Measurements from ENCODE around the gene RGS7.
"Not testable (repeated sequence)": the region's sequence is repeated elsewhere in the genome, so short reads cannot be mapped to it uniquely, and the experiment has no call there.

The RGS7 gene

GRCh38 chr1:241235256-241235897 lies 121.6 kb downstream of the RGS7 start:
- Mint-ChIP-seq H3K27ac (no peak overlapping the region), H3K9me3 (peaks cover 12 to 18% of the 10 kb centered on the region in 2 donors), H3K4me1 (ENCODE audit: low read depth in 2 of 2) (no peaks in the 10 kb centered on the region), H3K36me3 (ENCODE audit: insufficient read depth) (no peaks in the 10 kb centered on the region), H3K27me3 (no peaks in the 10 kb centered on the region), H3K4me3 (no peak overlapping the region)
- ATAC-seq (replicated peaks) (no peak), DNase-seq (no peak)

- H3K27ac Mint-ChIP-seq: no peak overlapping the region
- no peak for ATAC-seq (replicated peaks)
- no peak overlapping the region for H3K4me3 Mint-ChIP-seq
- no peaks in the 10 kb centered on the region for H3K27me3 Mint-ChIP-seq
- no peak for DNase-seq
- peaks cover 8 to 10% of the 10 kb centered on the region in 2 donors for H3K9me3 Mint-ChIP-seq
- no peaks in the 10 kb centered on the region for H3K4me1 Mint-ChIP-seq (ENCODE audit: low read depth in 2 of 2)
- H3K36me3 Mint-ChIP-seq (ENCODE audit: insufficient read depth): no peaks in the 10 kb centered on the region
Observed at GRCh38 chr1:241229711-241230110, 127.3 kb downstream of the RGS7 start.

- Mint-ChIP-seq H3K27ac (no peak overlapping the region), H3K9me3 (peaks cover 5 to 6% of the 10 kb centered on the region in 2 donors), H3K4me3 (no peak overlapping the region), H3K4me1 (ENCODE audit: low read depth in 2 of 2) (no peaks in the 10 kb centered on the region), H3K27me3 (no peaks in the 10 kb centered on the region), H3K36me3 (ENCODE audit: insufficient read depth) (no peaks in the 10 kb centered on the region)
- ATAC-seq (replicated peaks) (no peak), DNase-seq (no peak)
Observed at GRCh38 chr1:241229216-241229615, 127.8 kb downstream of the RGS7 start.

GRCh38 chr1:241228339-241228738 lies 128.7 kb downstream of the RGS7 start:
- Mint-ChIP-seq H3K9me3 (peaks cover 3 to 5% of the 10 kb centered on the region in 2 donors), H3K27me3 (no peaks in the 10 kb centered on the region), H3K4me3 (no peak overlapping the region), H3K36me3 (ENCODE audit: insufficient read depth) (no peaks in the 10 kb centered on the region), H3K4me1 (ENCODE audit: low read depth in 2 of 2) (no peaks in the 10 kb centered on the region), H3K27ac (no peak overlapping the region)
- ATAC-seq (replicated peaks): no peak
- no peak for DNase-seq

- H3K4me3 Mint-ChIP-seq: no peak overlapping the region
- H3K36me3 Mint-ChIP-seq (ENCODE audit: insufficient read depth): no peaks in the 10 kb centered on the region
- H3K27me3 Mint-ChIP-seq: no peaks in the 10 kb centered on the region
- no peak overlapping the region for H3K27ac Mint-ChIP-seq
- no peaks in the 10 kb centered on the region for H3K4me1 Mint-ChIP-seq (ENCODE audit: low read depth in 2 of 2)
- ATAC-seq (replicated peaks) (no peak), DNase-seq (no peak)
- H3K9me3 Mint-ChIP-seq: peaks cover 7 to 10% of the 10 kb centered on the region in 2 donors
Observed at GRCh38 chr1:241225741-241226140, 131.3 kb downstream of the RGS7 start.

- not testable (repeated sequence) for ATAC-seq (replicated peaks); H3K4me1 Mint-ChIP-seq (ENCODE audit: low read depth in 2 of 2); DNase-seq; H3K27ac Mint-ChIP-seq; H3K36me3 Mint-ChIP-seq (ENCODE audit: insufficient read depth); H3K27me3 Mint-ChIP-seq; H3K4me3 Mint-ChIP-seq
- H3K9me3 Mint-ChIP-seq: peaks cover 7 to 12% of the 10 kb centered on the region in 2 donors
Observed at GRCh38 chr1:241224189-241224588, 132.8 kb downstream of the RGS7 start.

GRCh38 chr1:241222813-241223212 lies 134.2 kb downstream of the RGS7 start:
- not testable (repeated sequence) for H3K36me3 Mint-ChIP-seq (ENCODE audit: insufficient read depth); H3K4me3 Mint-ChIP-seq; H3K27ac Mint-ChIP-seq; DNase-seq; H3K4me1 Mint-ChIP-seq (ENCODE audit: low read depth in 2 of 2); ATAC-seq (replicated peaks); H3K27me3 Mint-ChIP-seq; H3K9me3 Mint-ChIP-seq

GRCh38 chr1:241221319-241221718 lies 135.7 kb downstream of the RGS7 start:
- ATAC-seq (replicated peaks): no peak
- no peak for DNase-seq
- Mint-ChIP-seq H3K27me3 (no peaks in the 10 kb centered on the region), H3K4me3 (no peak overlapping the region), H3K36me3 (ENCODE audit: insufficient read depth) (no peaks in the 10 kb centered on the region), H3K9me3 (peaks cover 7 to 8% of the 10 kb centered on the region in 2 donors), H3K27ac (no peak overlapping the region), H3K4me1 (ENCODE audit: low read depth in 2 of 2) (no peaks in the 10 kb centered on the region)

- not testable (repeated sequence) for ATAC-seq (replicated peaks); H3K27ac Mint-ChIP-seq; DNase-seq; H3K9me3 Mint-ChIP-seq; H3K4me1 Mint-ChIP-seq (ENCODE audit: low read depth in 2 of 2); H3K36me3 Mint-ChIP-seq (ENCODE audit: insufficient read depth); H3K27me3 Mint-ChIP-seq; H3K4me3 Mint-ChIP-seq
Observed at GRCh38 chr1:241220913-241221312, 136.1 kb downstream of the RGS7 start.

GRCh38 chr1:241219449-241219848 lies 137.6 kb downstream of the RGS7 start:
- DNase-seq (no peak), ATAC-seq (replicated peaks) (no peak)
- H3K4me3 Mint-ChIP-seq: no peak overlapping the region
- H3K27ac Mint-ChIP-seq: no peak overlapping the region
- no peaks in the 10 kb centered on the region for H3K27me3 Mint-ChIP-seq
- H3K4me1 Mint-ChIP-seq (ENCODE audit: low read depth in 2 of 2): no peaks in the 10 kb centered on the region
- H3K9me3 Mint-ChIP-seq: peaks cover 7 to 10% of the 10 kb centered on the region in 2 donors
- no peaks in the 10 kb centered on the region for H3K36me3 Mint-ChIP-seq (ENCODE audit: insufficient read depth)

- Mint-ChIP-seq H3K4me1 (ENCODE audit: low read depth in 2 of 2) (no peaks in the 10 kb centered on the region), H3K9me3 (peaks cover 0 to 8% of the 10 kb centered on the region in 2 donors), H3K27ac (no peak overlapping the region), H3K4me3 (no peak overlapping the region), H3K36me3 (ENCODE audit: insufficient read depth) (no peaks in the 10 kb centered on the region), H3K27me3 (no peaks in the 10 kb centered on the region)
- DNase-seq: no peak
- no peak for ATAC-seq (replicated peaks)
Observed at GRCh38 chr1:241217516-241217915, 139.5 kb downstream of the RGS7 start.

- DNase-seq (no peak), ATAC-seq (replicated peaks) (no peak)
- H3K27ac Mint-ChIP-seq: no peak overlapping the region
- no peaks in the 10 kb centered on the region for H3K4me1 Mint-ChIP-seq (ENCODE audit: low read depth in 2 of 2)
- H3K27me3 Mint-ChIP-seq: no peaks in the 10 kb centered on the region
- peaks cover 0 to 3% of the 10 kb centered on the region in 2 donors for H3K9me3 Mint-ChIP-seq
- H3K4me3 Mint-ChIP-seq: no peak overlapping the region
- H3K36me3 Mint-ChIP-seq (ENCODE audit: insufficient read depth): no peaks in the 10 kb centered on the region
Observed at GRCh38 chr1:241215683-241216082, 141.3 kb downstream of the RGS7 start.

GRCh38 chr1:241215203-241215602 lies 141.8 kb downstream of the RGS7 start:
- DNase-seq: no peak
- H3K36me3 Mint-ChIP-seq (ENCODE audit: insufficient read depth): no peaks in the 10 kb centered on the region
- H3K27ac Mint-ChIP-seq: no peak overlapping the region
- peaks cover 0 to 2% of the 10 kb centered on the region in 2 donors for H3K9me3 Mint-ChIP-seq
- H3K4me3 Mint-ChIP-seq: no peak overlapping the region
- H3K27me3 Mint-ChIP-seq: no peaks in the 10 kb centered on the region
- no peak for ATAC-seq (replicated peaks)
- no peaks in the 10 kb centered on the region for H3K4me1 Mint-ChIP-seq (ENCODE audit: low read depth in 2 of 2)

GRCh38 chr1:241213139-241213538 lies 143.9 kb downstream of the RGS7 start:
- Mint-ChIP-seq H3K9me3 (peaks cover 2 to 4% of the 10 kb centered on the region in 2 donors), H3K4me3 (no peak overlapping the region), H3K27me3 (no peaks in the 10 kb centered on the region), H3K36me3 (ENCODE audit: insufficient read depth) (no peaks in the 10 kb centered on the region), H3K27ac (no peak overlapping the region), H3K4me1 (ENCODE audit: low read depth in 2 of 2) (no peaks in the 10 kb centered on the region)
- no peak for ATAC-seq (replicated peaks)
- DNase-seq: no peak

Measured in effector memory CD8-positive, alpha-beta T cell (primary cell).